ENCODE measurements around the gene SH3TC2. TPM values are rescaled to one million over a fixed set of nuclear protein-coding genes. Genes with fewer than 3 reads are reported as not detected.

The SH3TC2 gene
- total RNA-seq, 2 experiments from 2014 or later, result not detected

DNA sequence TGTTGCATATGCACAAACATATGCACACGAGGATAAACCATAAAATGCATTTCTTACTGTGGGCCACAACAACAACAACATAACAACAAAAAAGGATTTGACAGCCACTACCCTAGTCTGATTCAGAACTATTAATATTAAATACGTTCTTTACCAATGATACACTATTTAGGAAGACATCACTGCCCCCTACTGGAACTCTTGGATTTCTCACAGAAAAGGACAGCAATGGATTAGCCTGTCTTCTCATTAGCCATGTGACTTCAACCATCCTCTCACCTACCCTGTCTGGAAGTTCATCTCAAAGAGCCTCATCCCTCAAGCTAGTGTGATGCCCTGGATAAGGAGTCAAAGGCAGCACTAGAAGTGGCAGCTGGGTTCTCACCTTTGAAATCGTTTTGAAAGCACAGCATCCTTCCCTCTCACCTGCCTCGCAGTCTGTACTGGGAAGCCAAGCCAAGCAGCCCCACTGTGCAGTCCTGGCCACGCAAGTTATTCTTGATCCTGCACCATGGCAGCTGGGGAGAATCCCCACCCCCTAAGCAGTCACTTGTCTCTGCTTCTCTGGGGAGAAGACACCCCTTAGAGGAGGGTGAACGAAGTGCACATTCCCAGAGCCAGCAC is 64.6 kb downstream of the SH3TC2 start:
- POLR2A ChIA-PET, result no interaction called here
- CTCF ChIA-PET, result interaction anchor here (1.0 to 4.4 kb wide), 8 partner anchors 11 to 271 kb away, joined by 3 to 19 read pairs (median 6); no protein-coding TSS in a partner anchor
- Mint-ChIP-seq H3K9me3 (ENCODE audit: low read depth) (no peaks in the 10 kb centered on the region), H3K36me3 (ENCODE audit: low read depth) (no peaks in the 10 kb centered on the region), H3K27me3 (peaks cover 27% of the 10 kb centered on the region), H3K27ac (no peak overlapping the region), H3K4me3 (no peak overlapping the region), H3K4me1 (no peaks in the 10 kb centered on the region)
- ATAC-seq, result peak; percentile 66
- intact Hi-C loops (cut with DNase I, micrococcal nuclease), result loop anchor here (1.0 to 2.0 kb wide), 4 partner anchors 37 to 265 kb away; no protein-coding TSS in a partner anchor
- peak; percentile 15 for DNase-seq

DNA sequence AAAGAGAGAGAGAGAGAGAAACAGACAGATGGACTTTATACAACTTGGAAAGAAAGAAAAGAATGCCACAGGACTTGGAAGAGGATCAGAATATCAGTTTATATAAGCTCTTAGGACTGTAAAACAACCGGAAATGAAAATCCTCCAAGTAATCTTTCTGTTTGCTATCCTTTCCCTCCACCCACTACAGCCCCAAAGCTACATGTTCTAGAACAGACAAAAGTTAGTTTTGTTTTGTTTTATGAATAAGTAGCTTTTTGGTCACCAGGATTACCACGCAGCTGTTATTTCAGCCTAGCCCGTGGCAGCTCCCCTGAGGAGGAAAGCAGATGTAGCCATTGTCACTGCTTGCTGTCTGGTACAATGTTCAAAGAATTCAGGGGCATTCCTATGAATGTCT is 66.6 kb downstream of the SH3TC2 start:
- POLR2A ChIA-PET, result no interaction called here
- no peak overlapping the region for H3K4me3 Mint-ChIP-seq
- CTCF ChIA-PET, result interaction anchor here (0.8 to 2.9 kb wide), 6 partner anchors 10 to 266 kb away, joined by 3 to 16 read pairs (median 10); no protein-coding TSS in a partner anchor
- H3K27me3 Mint-ChIP-seq, result peaks cover 33% of the 10 kb centered on the region
- no peaks in the 10 kb centered on the region for H3K4me1 Mint-ChIP-seq
- H3K9me3 Mint-ChIP-seq (ENCODE audit: low read depth), result no peaks in the 10 kb centered on the region
- no peak for ATAC-seq
- DNase-seq, result no peak
- H3K36me3 Mint-ChIP-seq (ENCODE audit: low read depth), result no peaks in the 10 kb centered on the region
- intact Hi-C loops (cut with DNase I, micrococcal nuclease), result no loop called here
- H3K27ac Mint-ChIP-seq, result no peak overlapping the region

DNA sequence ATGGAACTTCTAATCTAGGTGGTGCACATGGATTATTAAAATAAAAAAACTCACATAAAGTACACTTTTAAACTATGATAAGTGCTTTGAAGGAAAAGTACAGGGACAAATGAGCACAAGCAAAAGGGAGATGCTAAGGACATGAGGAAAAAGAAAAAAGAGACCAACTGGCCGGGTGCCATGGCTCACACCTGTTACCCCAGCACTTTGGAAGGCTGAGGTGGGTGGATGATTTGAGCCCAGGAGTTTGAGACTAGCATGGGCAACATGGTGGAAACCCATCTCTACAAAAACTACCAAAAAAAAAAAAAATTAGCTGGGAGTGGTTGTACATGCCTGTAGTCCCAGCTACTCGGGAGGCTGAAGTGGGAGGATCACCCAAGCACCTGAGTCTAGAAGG is 67.1 kb downstream of the SH3TC2 start:
- Mint-ChIP-seq H3K9me3 (ENCODE audit: low read depth) (no peaks in the 10 kb centered on the region), H3K4me1 (no peaks in the 10 kb centered on the region), H3K4me3 (no peak overlapping the region), H3K36me3 (ENCODE audit: low read depth) (no peaks in the 10 kb centered on the region), H3K27ac (no peak overlapping the region), H3K27me3 (peaks cover 33% of the 10 kb centered on the region)
- POLR2A ChIA-PET, result no interaction called here
- intact Hi-C loops (cut with DNase I, micrococcal nuclease), result no loop called here
- CTCF ChIA-PET, result interaction anchor here (0.7 to 2.9 kb wide), 7 partner anchors 11 to 280 kb away, joined by 3 to 16 read pairs (median 6); no protein-coding TSS in a partner anchor
- DNase-seq (no peak), ATAC-seq (no peak)

DNA sequence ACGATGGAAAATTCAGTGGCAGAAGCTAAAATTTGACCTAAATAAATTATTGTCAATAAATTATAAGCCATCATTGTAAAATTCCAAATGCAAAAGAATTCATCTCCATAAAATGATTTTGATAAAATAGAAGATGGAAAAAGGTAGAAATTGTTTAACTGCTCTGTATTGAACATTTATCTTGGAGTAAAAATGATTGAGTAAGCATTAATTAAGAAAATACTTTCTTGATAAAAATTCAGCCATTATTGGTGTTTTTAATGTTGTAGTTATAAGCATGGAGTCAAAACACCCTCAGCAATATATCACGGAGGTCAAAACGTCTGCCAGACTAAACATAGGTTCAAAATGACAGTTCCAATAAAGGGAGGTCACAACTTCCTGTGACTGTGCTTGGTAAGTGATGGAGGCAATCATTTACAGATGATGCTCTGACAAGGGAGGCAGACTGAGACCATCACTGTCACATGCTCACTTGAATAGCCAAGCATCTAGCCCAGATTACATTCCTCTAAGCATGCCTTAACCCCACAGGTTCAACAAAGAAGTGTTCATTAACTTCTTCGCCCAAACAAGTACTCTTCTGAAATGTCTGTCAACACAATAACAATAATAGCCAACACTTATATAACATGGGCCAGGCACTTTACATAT is 69.5 kb downstream of the SH3TC2 start:
- H3K4me1 Mint-ChIP-seq, result no peaks in the 10 kb centered on the region

DNA sequence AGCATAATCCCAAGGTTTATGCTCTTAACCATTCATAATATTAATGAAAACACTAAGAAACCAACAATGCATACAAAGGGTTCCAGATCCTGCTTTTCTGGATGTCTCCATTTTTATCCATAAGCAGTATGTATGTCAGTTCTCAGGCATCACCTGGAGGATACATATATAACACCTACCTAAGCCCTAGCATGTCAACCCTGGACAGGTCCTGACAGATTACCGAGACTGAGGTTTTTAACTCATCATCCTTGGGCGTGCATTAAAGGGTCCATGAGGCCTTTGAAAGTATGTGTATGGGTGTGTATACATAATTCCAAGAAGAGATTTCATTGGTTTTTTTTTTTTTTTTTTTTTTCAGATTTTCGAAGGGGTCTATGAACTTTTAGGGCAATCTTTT is 70.6 kb downstream of the SH3TC2 start:
- peaks cover 25% of the 10 kb centered on the region for H3K27me3 Mint-ChIP-seq
- no peaks in the 10 kb centered on the region for H3K4me1 Mint-ChIP-seq
- H3K4me3 Mint-ChIP-seq, result no peak overlapping the region
- DNase-seq (no peak), ATAC-seq (no peak)
- intact Hi-C loops (cut with DNase I, micrococcal nuclease), result no loop called here
- H3K36me3 Mint-ChIP-seq (ENCODE audit: low read depth), result no peaks in the 10 kb centered on the region
- H3K27ac Mint-ChIP-seq, result no peak overlapping the region
- H3K9me3 Mint-ChIP-seq (ENCODE audit: low read depth), result no peaks in the 10 kb centered on the region
- ChIA-PET POLR2A (no interaction called here), CTCF (interaction anchor here (1.5 kb wide), 1 partner anchor 259 kb away, joined by 4 read pairs; no protein-coding TSS in a partner anchor)

More for the DNA sequence above, 69.5 kb downstream of the SH3TC2 start:
- ATAC-seq, result no peak
- DNase-seq, result no peak
- H3K9me3 Mint-ChIP-seq (ENCODE audit: low read depth), result no peaks in the 10 kb centered on the region
- H3K4me3 Mint-ChIP-seq, result no peak overlapping the region
- peaks cover 32% of the 10 kb centered on the region for H3K27me3 Mint-ChIP-seq
- no peaks in the 10 kb centered on the region for H3K36me3 Mint-ChIP-seq (ENCODE audit: low read depth)
- H3K27ac Mint-ChIP-seq, result no peak overlapping the region
- ChIA-PET CTCF (interaction anchor here (1.2 kb wide), 1 partner anchor 258 kb away, joined by 4 read pairs; no protein-coding TSS in a partner anchor), POLR2A (no interaction called here)
- intact Hi-C loops (cut with DNase I, micrococcal nuclease), result no loop called here

DNA sequence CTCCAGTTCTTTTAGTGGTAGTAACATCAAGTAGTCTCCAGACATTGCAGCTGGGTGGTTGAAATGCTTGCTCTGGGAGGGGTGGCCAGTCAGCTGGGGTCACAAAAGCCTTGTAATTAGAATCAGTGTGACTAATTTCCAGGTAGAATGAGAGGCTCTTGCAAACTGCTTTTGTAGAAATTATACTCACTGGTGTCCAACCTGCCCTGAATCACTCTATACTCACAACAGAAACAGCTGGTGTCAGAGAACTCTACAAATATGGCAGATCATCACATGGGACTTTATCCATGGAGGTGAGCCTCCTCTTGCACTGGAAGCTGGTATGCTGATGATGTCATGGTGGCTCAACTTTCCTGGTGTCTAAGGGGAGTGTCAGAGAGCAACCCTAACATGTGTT is 71.3 kb downstream of the SH3TC2 start:
- POLR2A ChIA-PET, result no interaction called here
- intact Hi-C loops (cut with DNase I, micrococcal nuclease), result no loop called here
- CTCF ChIA-PET, result interaction anchor here (0.7 to 1.5 kb wide), 2 partner anchors 55 to 259 kb away, joined by 4 read pairs; no protein-coding TSS in a partner anchor

DNA sequence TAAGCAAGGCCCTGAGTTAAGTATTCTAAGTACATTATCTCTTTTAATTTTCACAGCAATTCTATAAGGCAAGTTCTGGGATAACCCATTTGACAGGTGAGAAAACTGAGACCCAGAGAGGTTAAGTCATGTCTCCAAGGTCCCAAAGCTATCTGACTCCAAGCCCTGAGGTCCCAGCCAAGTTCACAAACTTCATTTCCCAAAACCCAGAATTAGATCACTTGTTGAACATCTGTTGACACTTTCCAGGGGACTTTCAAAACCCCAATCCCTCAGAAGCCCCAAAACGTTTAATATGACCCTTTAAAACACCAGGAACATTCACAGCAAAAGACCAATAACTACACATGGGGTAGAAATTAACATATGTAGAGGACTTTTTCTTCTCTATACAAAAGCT is 72.0 kb downstream of the SH3TC2 start:
- ATAC-seq, result no peak
- H3K27ac Mint-ChIP-seq, result no peak overlapping the region
- H3K36me3 Mint-ChIP-seq (ENCODE audit: low read depth), result no peaks in the 10 kb centered on the region
- no peak overlapping the region for H3K4me3 Mint-ChIP-seq
- CTCF ChIA-PET, result interaction anchor here (0.7 to 1.6 kb wide), 3 partner anchors 55 to 258 kb away, joined by 4 to 7 read pairs (median 4); no protein-coding TSS in a partner anchor
- no peaks in the 10 kb centered on the region for H3K9me3 Mint-ChIP-seq (ENCODE audit: low read depth)
- no peak for DNase-seq
- POLR2A ChIA-PET, result no interaction called here
- intact Hi-C loops (cut with DNase I, micrococcal nuclease), result no loop called here
- no peaks in the 10 kb centered on the region for H3K4me1 Mint-ChIP-seq
- peaks cover 21% of the 10 kb centered on the region for H3K27me3 Mint-ChIP-seq

More for the DNA sequence above, 71.3 kb downstream of the SH3TC2 start:
- H3K4me3 Mint-ChIP-seq, result no peak overlapping the region
- H3K4me1 Mint-ChIP-seq, result no peaks in the 10 kb centered on the region
- peaks cover 20% of the 10 kb centered on the region for H3K27me3 Mint-ChIP-seq
- DNase-seq (no peak), ATAC-seq (no peak)
- H3K36me3 Mint-ChIP-seq (ENCODE audit: low read depth), result no peaks in the 10 kb centered on the region
- no peak overlapping the region for H3K27ac Mint-ChIP-seq
- no peaks in the 10 kb centered on the region for H3K9me3 Mint-ChIP-seq (ENCODE audit: low read depth)

DNA sequence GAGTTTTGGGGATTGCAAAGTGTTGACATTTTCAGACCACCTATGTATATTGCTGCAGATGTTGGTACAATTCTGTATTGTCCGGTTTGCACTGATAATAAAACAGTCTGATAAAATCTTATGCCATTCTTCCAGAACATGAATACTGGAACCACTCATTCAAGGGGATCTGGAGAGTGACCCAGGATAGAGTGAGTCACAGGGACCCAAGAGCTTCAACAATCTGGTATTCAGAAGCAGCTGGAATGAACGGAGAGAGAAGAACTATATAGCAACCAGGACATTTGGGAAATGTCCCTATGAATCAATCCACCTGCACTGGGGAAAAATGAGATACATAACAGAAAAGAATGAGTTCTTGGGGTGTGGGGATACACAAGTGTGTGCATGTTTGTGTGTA is 73.3 kb downstream of the SH3TC2 start:
- POLR2A ChIA-PET, result interaction anchor here (0.7 kb wide), 1 partner anchor 1906 kb away, joined by 3 read pairs; no protein-coding TSS in a partner anchor

DNA sequence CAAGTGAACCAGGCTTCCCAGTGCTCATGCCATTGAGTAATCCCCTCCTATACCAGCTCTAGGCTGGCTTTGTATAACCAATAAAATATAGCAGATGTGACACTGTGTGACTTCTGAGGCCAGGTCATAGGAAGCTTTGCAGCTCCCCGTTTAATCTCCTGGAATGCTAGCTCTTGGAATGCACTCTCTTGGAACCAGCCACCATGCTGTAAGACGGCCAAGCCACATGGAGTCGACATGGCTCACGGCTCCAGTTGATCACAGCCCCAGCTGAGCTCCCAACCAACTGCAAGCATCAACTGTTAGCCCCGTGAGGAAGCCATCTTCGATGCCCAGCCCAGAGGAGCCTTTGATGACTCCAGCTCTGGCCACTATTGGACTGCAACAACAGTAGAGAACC is 74.5 kb downstream of the SH3TC2 start:
- CTCF ChIA-PET, result interaction anchor here (0.8 to 2.0 kb wide), 3 partner anchors 12 to 255 kb away, joined by 3 to 7 read pairs (median 4); no protein-coding TSS in a partner anchor
- intact Hi-C loops (cut with DNase I, micrococcal nuclease), result no loop called here
- Mint-ChIP-seq H3K4me3 (no peak overlapping the region), H3K9me3 (ENCODE audit: low read depth) (no peaks in the 10 kb centered on the region), H3K27ac (no peak overlapping the region), H3K27me3 (peaks cover 16% of the 10 kb centered on the region), H3K4me1 (no peaks in the 10 kb centered on the region), H3K36me3 (ENCODE audit: low read depth) (no peaks in the 10 kb centered on the region)
- ATAC-seq (no peak), DNase-seq (no peak)
- POLR2A ChIA-PET, result interaction anchor here (0.5 kb wide), 1 partner anchor 241 kb away, joined by 6 read pairs; no protein-coding TSS in a partner anchor

More for the DNA sequence above, 73.3 kb downstream of the SH3TC2 start:
- DNase-seq (no peak), ATAC-seq (no peak)
- CTCF ChIA-PET, result interaction anchor here (1.0 to 1.6 kb wide), 3 partner anchors 13 to 259 kb away, joined by 3 to 7 read pairs (median 3); no protein-coding TSS in a partner anchor
- peaks cover 20% of the 10 kb centered on the region for H3K27me3 Mint-ChIP-seq
- intact Hi-C loops (cut with DNase I, micrococcal nuclease), result no loop called here
- no peaks in the 10 kb centered on the region for H3K36me3 Mint-ChIP-seq (ENCODE audit: low read depth)
- H3K9me3 Mint-ChIP-seq (ENCODE audit: low read depth), result no peaks in the 10 kb centered on the region
- no peak overlapping the region for H3K4me3 Mint-ChIP-seq
- H3K27ac Mint-ChIP-seq, result no peak overlapping the region
- H3K4me1 Mint-ChIP-seq, result no peaks in the 10 kb centered on the region

DNA sequence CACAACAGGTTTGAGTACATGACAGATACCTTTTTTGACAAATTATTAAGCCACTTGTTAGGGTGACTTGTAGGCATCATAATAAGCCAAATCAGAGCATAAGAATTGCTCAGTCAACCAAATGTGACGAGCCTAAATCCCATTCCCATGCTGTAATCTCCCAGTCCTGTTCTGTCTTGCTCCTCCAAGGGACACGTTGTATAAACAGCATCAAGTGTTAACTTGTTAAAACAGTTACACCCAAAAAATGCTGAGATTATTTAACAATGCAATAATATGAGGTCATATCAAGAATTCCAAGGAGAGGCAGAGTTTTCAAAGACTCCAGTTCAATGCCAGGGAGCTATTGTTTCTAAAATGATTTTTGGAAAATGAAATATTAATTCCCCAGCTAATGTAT is 76.2 kb downstream of the SH3TC2 start:
- DNase-seq, result no peak
- H3K4me3 Mint-ChIP-seq, result no peak overlapping the region
- POLR2A ChIA-PET, result no interaction called here
- no peaks in the 10 kb centered on the region for H3K9me3 Mint-ChIP-seq (ENCODE audit: low read depth)
- intact Hi-C loops (cut with DNase I, micrococcal nuclease), result no loop called here
- no peaks in the 10 kb centered on the region for H3K4me1 Mint-ChIP-seq
- peaks cover 9% of the 10 kb centered on the region for H3K27me3 Mint-ChIP-seq
- no peak overlapping the region for H3K27ac Mint-ChIP-seq
- no peak for ATAC-seq
- no peaks in the 10 kb centered on the region for H3K36me3 Mint-ChIP-seq (ENCODE audit: low read depth)
- CTCF ChIA-PET, result interaction anchor here (1.2 to 2.0 kb wide), 2 partner anchors 21 to 254 kb away, joined by 4 to 7 read pairs; no protein-coding TSS in a partner anchor

DNA sequence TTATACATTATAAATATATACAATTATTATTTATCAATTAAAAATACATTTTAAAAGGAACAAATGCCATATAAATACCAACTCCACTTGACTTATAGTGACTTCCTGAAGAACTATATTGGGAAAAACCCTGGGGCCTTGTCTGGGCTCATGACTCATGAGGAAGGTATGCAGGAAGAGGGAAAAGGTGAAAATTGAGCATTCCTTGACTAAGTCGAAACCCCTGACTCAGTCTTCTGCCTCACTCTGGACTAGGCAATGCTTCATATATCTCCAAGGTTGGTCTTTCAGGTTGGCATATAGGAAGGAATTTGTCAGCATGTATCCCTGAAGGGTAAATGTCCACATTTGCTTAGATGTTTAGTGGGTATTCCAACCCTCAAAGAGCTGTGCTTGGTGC is 78.5 kb downstream of the SH3TC2 start:
- intact Hi-C loops (cut with DNase I, micrococcal nuclease), result no loop called here
- DNase-seq, result no peak

More for the DNA sequence above, 78.5 kb downstream of the SH3TC2 start:
- Mint-ChIP-seq H3K9me3 (ENCODE audit: low read depth) (no peaks in the 10 kb centered on the region), H3K27ac (no peak overlapping the region), H3K4me3 (no peak overlapping the region), H3K36me3 (ENCODE audit: low read depth) (no peaks in the 10 kb centered on the region), H3K4me1 (no peaks in the 10 kb centered on the region), H3K27me3 (peaks cover 10% of the 10 kb centered on the region)
- ChIA-PET POLR2A (no interaction called here), CTCF (interaction anchor here (0.7 to 1.2 kb wide), 3 partner anchors 85 to 249 kb away, joined by 3 read pairs; no protein-coding TSS in a partner anchor)
- ATAC-seq, result no peak
